HCT116 (cell line): Measurements from ENCODE around the gene CIB4. TPM values are rescaled to one million over a fixed set of nuclear protein-coding genes. Genes with fewer than 3 reads are reported as not detected.

ENCODE experiments used
- ATAC-seq: fragments of 200-7000 bp; cut with Tn5 transposase; 2 replicates; pipeline ENCODE4 v1.9.1; 2020; ENCODE audit warnings: mild to moderate bottlenecking, moderate library complexity
- BruUV-seq: library from RNA; stranded (reverse); fragments of 400-500 nt; replicated peaks from 2 replicates; lab custom pipeline; 2021; lab: Mats Ljungman, UMichigan
- CTCF ChIA-PET: fragments of 300-600 bp; sonication (Branson Sonifier 250); formaldehyde crosslinking; loops from one replicate; lab custom pipeline; 2021; ENCODE audit warnings: antibody characterized with exemption; lab: Charles Lee
- POLR2A ChIA-PET: fragments of 300-600, 350-600 bp; sonication (Branson Sonifier 250); formaldehyde crosslinking; loops from one replicate; lab custom pipeline; 2021; ENCODE audit warnings: antibody characterized with exemption; lab: Charles Lee
- RAD21 ChIA-PET, 2 experiments: fragments of 300-600 bp; sonication (Branson Sonifier 250); formaldehyde crosslinking; loops; one replicate each; lab custom pipeline; 2023; ENCODE audit warnings: low total read pairs in 2 of 2; ENCODE audit not compliant: uncharacterized antibody in 2 of 2, unreplicated experiment in 2 of 2, low non-redundant PET in 1 of 2; lab: Charles Lee
- DNase-seq: peaks from one replicate; pipeline ENCODE4 v3.0.0-alpha.2; 2010; ENCODE audit warnings: low read depth, low spot score
- H2AFZ ChIP-seq: fragments of 200-600 bp; shearing (Covaris generic), sonication (generic); 2 replicates; pipeline ENCODE4 v1.6.1; 2017; ENCODE audit warnings: low read depth, mixed run types, mixed read lengths, antibody characterized with exemption, low read length; ENCODE audit not compliant: poor library complexity, severe bottlenecking
- H3K27ac ChIP-seq: 2 replicates; pipeline ENCODE4 v1.5.1; 2012; ENCODE audit warnings: low read depth, low read length
- H3K27me3 ChIP-seq: fragments of 200-600 bp; sonication (generic); 2 replicates; pipeline ENCODE4 v1.6.1; 2016; ENCODE audit warnings: mixed run types, low read length, mixed read lengths; ENCODE audit not compliant: insufficient read depth
- H3K36me3 ChIP-seq, 2 experiments: fragments of 200-500 bp in 1 of 2; fragments of 200-600 bp in 1 of 2; sonication (Bioruptor generic) in 1 of 2; sonication (generic) in 1 of 2; 2 replicates each; pipeline versions ENCODE4 v1.5.1 to v1.6.1; 2014 to 2016; ENCODE audit warnings: low read length in 2 of 2, inconsistent platforms in 1 of 2, mixed read lengths in 1 of 2, mixed run types in 1 of 2; ENCODE audit not compliant: insufficient read depth in 2 of 2, control insufficient read depth in 1 of 2
- H3K4me1 ChIP-seq, 2 experiments: fragments of 200-600 bp in 1 of 2; sonication (generic) in 1 of 2; 2 replicates each; pipeline versions ENCODE4 v1.5.1 to v1.6.1; 2012 to 2017; ENCODE audit warnings: low read length in 2 of 2, inconsistent platforms in 1 of 2, mild to moderate bottlenecking in 1 of 2, mixed read lengths in 1 of 2, mixed run types in 1 of 2, moderate library complexity in 1 of 2; ENCODE audit not compliant: insufficient read depth in 2 of 2, control insufficient read depth in 1 of 2
- H3K4me2 ChIP-seq: fragments of 200-600 bp; sonication (generic); 2 replicates; pipeline ENCODE4 v1.6.1; 2017; ENCODE audit warnings: mixed run types, low read length, mixed read lengths
- H3K4me3 ChIP-seq, 2 experiments: fragments of 200-600 bp in 1 of 2; sonication (generic) in 1 of 2; replicated peaks in 1 of 2; 2 replicates each; pipeline ENCODE4 v1.5.1; 2011 to 2016; ENCODE audit warnings: low read length in 2 of 2, control low read depth in 1 of 2, low read depth in 1 of 2, mild to moderate bottlenecking in 1 of 2, mixed read lengths in 1 of 2, mixed run types in 1 of 2
- H3K79me2 ChIP-seq: fragments of 200-600 bp; sonication (generic); 2 replicates; pipeline ENCODE4 v1.6.1; 2017; ENCODE audit warnings: mild to moderate bottlenecking, mixed run types, low read length, moderate library complexity, mixed read lengths; ENCODE audit not compliant: insufficient read depth
- H3K9ac ChIP-seq: fragments of 200-600 bp; sonication (generic); 2 replicates; pipeline ENCODE4 v1.6.1; 2016; ENCODE audit warnings: low read length, mixed read lengths
- H3K9me2 ChIP-seq: fragments of 200-600 bp; sonication (generic), shearing (Covaris generic); 2 replicates; pipeline ENCODE4 v1.6.1; 2017; ENCODE audit warnings: mixed run types, mild to moderate bottlenecking, moderate library complexity; ENCODE audit not compliant: insufficient read depth
- H3K9me3 ChIP-seq, 2 experiments: fragments of 200-500 bp in 1 of 2; fragments of 200-600 bp in 1 of 2; sonication (Bioruptor generic) in 1 of 2; sonication (generic) in 1 of 2; 2 replicates each; pipeline ENCODE4 v1.6.1; 2014 to 2017; ENCODE audit warnings: low read length in 2 of 2, mixed read lengths in 2 of 2, inconsistent platforms in 1 of 2, low read depth in 1 of 2, mild to moderate bottlenecking in 1 of 2, mixed run types in 1 of 2, moderate library complexity in 1 of 2; ENCODE audit not compliant: control insufficient read depth in 1 of 2, insufficient read depth in 1 of 2
- H4K20me1 ChIP-seq: fragments of 200-600 bp; sonication (generic), shearing (Covaris generic); 2 replicates; pipeline ENCODE4 v1.6.1; 2017; ENCODE audit warnings: mixed run types, mild to moderate bottlenecking, moderate library complexity; ENCODE audit not compliant: insufficient read depth
- CBX3 ChIP-seq: IDR thresholded peaks from 2 replicates; pipeline ENCODE4 v1.6.1; 2012; ENCODE audit warnings: low read depth
- EGR1 ChIP-seq: IDR thresholded peaks from 2 replicates; pipeline ENCODE4 v1.6.1; 2012; ENCODE audit warnings: low read depth
- ELF1 ChIP-seq: IDR thresholded peaks from 2 replicates; pipeline ENCODE4 v1.6.1; 2012; ENCODE audit warnings: low read depth, borderline replicate concordance
- EZH2 ChIP-seq: fragments of 200-600 bp; sonication (generic); IDR thresholded peaks from 2 replicates; pipeline ENCODE4 v1.6.1; 2017; ENCODE audit warnings: antibody characterized with exemption, mixed run types
- FOSL1 ChIP-seq: IDR thresholded peaks from 2 replicates; pipeline ENCODE4 v1.6.1; 2012; ENCODE audit warnings: low read depth
- POLR2A ChIP-seq: IDR thresholded peaks from 2 replicates; pipeline ENCODE4 v1.7.0; 2011; ENCODE audit warnings: borderline replicate concordance; ENCODE audit not compliant: insufficient read depth, insufficient read length; ENCODE audit errors: extremely low read depth
- POLR2AphosphoS5 ChIP-seq: IDR thresholded peaks from 2 replicates; pipeline ENCODE4 v1.6.1; 2011; ENCODE audit warnings: mild to moderate bottlenecking, low read depth, low read length, moderate library complexity
- SIN3A ChIP-seq: IDR thresholded peaks from 2 replicates; pipeline ENCODE4 v1.6.1; 2012; ENCODE audit warnings: low read depth
- TCF7L2 ChIP-seq: IDR thresholded peaks from 2 replicates; pipeline ENCODE4 v1.7.0; 2011; ENCODE audit warnings: borderline replicate concordance, inconsistent platforms; ENCODE audit not compliant: insufficient read depth, insufficient read length; ENCODE audit errors: extremely low read depth
- YY1 ChIP-seq: IDR thresholded peaks from 2 replicates; pipeline ENCODE4 v1.6.1; 2011; ENCODE audit warnings: low read length, low read depth, moderate library complexity, mild to moderate bottlenecking; ENCODE audit not compliant: insufficient replicate concordance; ENCODE audit errors: extremely low read depth
- ZBTB33 ChIP-seq: IDR thresholded peaks from 2 replicates; pipeline ENCODE4 v1.6.1; 2011; ENCODE audit warnings: mild to moderate bottlenecking, low read length, moderate library complexity; ENCODE audit not compliant: insufficient replicate concordance; ENCODE audit errors: extremely low read depth
- ZFX ChIP-seq: fragments of 450-650 bp; IDR thresholded peaks from 2 replicates; pipeline ENCODE4 v1.6.1; 2017
- ZNF274 ChIP-seq: fragments of 200-500 bp; sonication (Bioruptor generic); IDR thresholded peaks from 2 replicates; pipeline ENCODE4 v1.6.1; 2014; ENCODE audit warnings: mild to moderate bottlenecking, low read depth, low read length, inconsistent platforms
- intact Hi-C: fragments of 100-400 bp; cut with micrococcal nuclease; formaldehyde crosslinking; loops from 2 replicates; pipeline ENCODE4 v1.10.0; 2022
- total RNA-seq: library from RNA; stranded (reverse); gene quantifications from one replicate; pipeline ENCODE4 v1.2.1, GENCODE V29; 2021; ENCODE audit not compliant: unreplicated experiment
- TF ChIP-seq, protein P1 (sequence below): IDR thresholded peaks from 2 replicates; pipeline ENCODE4 v1.6.1; 2012
- TF ChIP-seq, protein P2 (sequence below): IDR thresholded peaks from 2 replicates; pipeline ENCODE4 v1.6.1; 2012; ENCODE audit warnings: low read depth

The CIB4 gene
- total RNA-seq, 1 experiment from 2014 or later: not detected

GRCh38 chr2:26649322-26649721, 8.2 kb upstream of the CIB4 start:
- RAD21 ChIA-PET: no interaction called here
- no peak overlapping the region for H3K4me2 ChIP-seq
- CTCF ChIA-PET: no interaction called here
- H3K9ac ChIP-seq: no peak overlapping the region
- ATAC-seq (no peak), DNase-seq (no peak)
- TF ChIP-seq FOSL1: no peak
- TF ChIP-seq ZNF274: no peak
- TF ChIP-seq POLR2AphosphoS5: no peak
- no peak for TF ChIP-seq EZH2
- H3K9me3 ChIP-seq: no peaks in the 10 kb centered on the region
- no peak overlapping the region for H3K4me3 ChIP-seq
- intact Hi-C loops: no loop called here
- H3K79me2 ChIP-seq: no peaks in the 10 kb centered on the region
- H3K4me1 ChIP-seq: no peaks in the 10 kb centered on the region
- no peaks in the 10 kb centered on the region for H3K36me3 ChIP-seq
- BruUV-seq: no TSS peak
- H3K27ac ChIP-seq: no peak overlapping the region
- H3K9me2 ChIP-seq: no peaks in the 10 kb centered on the region
- H2AFZ ChIP-seq: no peak overlapping the region
- peaks cover 24% of the 10 kb centered on the region for H3K27me3 ChIP-seq
- POLR2A ChIA-PET: no interaction called here
- H4K20me1 ChIP-seq: no peaks in the 10 kb centered on the region

- Histone ChIP-seq H3K27me3 (peaks cover 27% of the 10 kb centered on the region), H3K9ac (no peak overlapping the region), H4K20me1 (no peaks in the 10 kb centered on the region), H3K4me1 (no peaks in the 10 kb centered on the region), H2AFZ (no peak overlapping the region), H3K36me3 (no peaks in the 10 kb centered on the region), H3K9me3 (no peaks in the 10 kb centered on the region), H3K4me2 (no peak overlapping the region), H3K27ac (no peak overlapping the region), H3K9me2 (no peaks in the 10 kb centered on the region), H3K79me2 (no peaks in the 10 kb centered on the region), H3K4me3 (no peak overlapping the region)
- RAD21 ChIA-PET: no interaction called here
- CTCF ChIA-PET: no interaction called here
- ATAC-seq: no peak
- BruUV-seq: no TSS peak
- intact Hi-C loops: no loop called here
- DNase-seq: no peak
- POLR2A ChIA-PET: no interaction called here
- TF ChIP-seq EGR1 (no peak), POLR2AphosphoS5 (no peak), TCF7L2 (no peak), YY1 (no peak), ELF1 (no peak), ZBTB33 (no peak), CBX3 (no peak), POLR2A (no peak), SIN3A (no peak), ZFX (no peak)
- TF ChIP-seq, protein P1, sequence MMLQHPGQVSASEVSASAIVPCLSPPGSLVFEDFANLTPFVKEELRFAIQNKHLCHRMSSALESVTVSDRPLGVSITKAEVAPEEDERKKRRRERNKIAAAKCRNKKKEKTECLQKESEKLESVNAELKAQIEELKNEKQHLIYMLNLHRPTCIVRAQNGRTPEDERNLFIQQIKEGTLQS: no peak
- TF ChIP-seq, protein P2, sequence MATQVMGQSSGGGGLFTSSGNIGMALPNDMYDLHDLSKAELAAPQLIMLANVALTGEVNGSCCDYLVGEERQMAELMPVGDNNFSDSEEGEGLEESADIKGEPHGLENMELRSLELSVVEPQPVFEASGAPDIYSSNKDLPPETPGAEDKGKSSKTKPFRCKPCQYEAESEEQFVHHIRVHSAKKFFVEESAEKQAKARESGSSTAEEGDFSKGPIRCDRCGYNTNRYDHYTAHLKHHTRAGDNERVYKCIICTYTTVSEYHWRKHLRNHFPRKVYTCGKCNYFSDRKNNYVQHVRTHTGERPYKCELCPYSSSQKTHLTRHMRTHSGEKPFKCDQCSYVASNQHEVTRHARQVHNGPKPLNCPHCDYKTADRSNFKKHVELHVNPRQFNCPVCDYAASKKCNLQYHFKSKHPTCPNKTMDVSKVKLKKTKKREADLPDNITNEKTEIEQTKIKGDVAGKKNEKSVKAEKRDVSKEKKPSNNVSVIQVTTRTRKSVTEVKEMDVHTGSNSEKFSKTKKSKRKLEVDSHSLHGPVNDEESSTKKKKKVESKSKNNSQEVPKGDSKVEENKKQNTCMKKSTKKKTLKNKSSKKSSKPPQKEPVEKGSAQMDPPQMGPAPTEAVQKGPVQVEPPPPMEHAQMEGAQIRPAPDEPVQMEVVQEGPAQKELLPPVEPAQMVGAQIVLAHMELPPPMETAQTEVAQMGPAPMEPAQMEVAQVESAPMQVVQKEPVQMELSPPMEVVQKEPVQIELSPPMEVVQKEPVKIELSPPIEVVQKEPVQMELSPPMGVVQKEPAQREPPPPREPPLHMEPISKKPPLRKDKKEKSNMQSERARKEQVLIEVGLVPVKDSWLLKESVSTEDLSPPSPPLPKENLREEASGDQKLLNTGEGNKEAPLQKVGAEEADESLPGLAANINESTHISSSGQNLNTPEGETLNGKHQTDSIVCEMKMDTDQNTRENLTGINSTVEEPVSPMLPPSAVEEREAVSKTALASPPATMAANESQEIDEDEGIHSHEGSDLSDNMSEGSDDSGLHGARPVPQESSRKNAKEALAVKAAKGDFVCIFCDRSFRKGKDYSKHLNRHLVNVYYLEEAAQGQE: no peak
Measured at GRCh38 chr2:26648516-26648915, 7.3 kb upstream of the CIB4 start.
